GM18511 (cell line): Measurements from ENCODE around the gene FRMD7.
A peak's percentile ranks its signal among the peaks of the same experiment; 100 is the strongest.

ENCODE experiments used
- ATAC-seq: cut with Tn5 transposase; IDR thresholded peaks from one replicate; pipeline ENCODE4 v1.9.1; 2021; ENCODE audit warnings: mild to moderate bottlenecking, moderate library complexity; ENCODE audit not compliant: unreplicated experiment

Gene FRMD7

GRCh38 chrX:132040066-132040465 is 87.8 kb downstream of the FRMD7 start:
- no peak for ATAC-seq

- no peak for ATAC-seq
These were observed 90.3 kb downstream of the FRMD7 start for GRCh38 chrX:132037479-132037993.

GRCh38 chrX:132034648-132035047 is 93.2 kb downstream of the FRMD7 start:
- peak; percentile 47 for ATAC-seq

- peak; percentile 63 for ATAC-seq
These were observed 94.7 kb downstream of the FRMD7 start for GRCh38 chrX:132033166-132033565.

GRCh38 chrX:132031867-132032266 is 96.0 kb downstream of the FRMD7 start:
- ATAC-seq, result no peak

GRCh38 chrX:132030264-132030663 is 97.6 kb downstream of the FRMD7 start:
- no peak for ATAC-seq
